ENCODE data around the gene PPP2R2B.

DNA sequence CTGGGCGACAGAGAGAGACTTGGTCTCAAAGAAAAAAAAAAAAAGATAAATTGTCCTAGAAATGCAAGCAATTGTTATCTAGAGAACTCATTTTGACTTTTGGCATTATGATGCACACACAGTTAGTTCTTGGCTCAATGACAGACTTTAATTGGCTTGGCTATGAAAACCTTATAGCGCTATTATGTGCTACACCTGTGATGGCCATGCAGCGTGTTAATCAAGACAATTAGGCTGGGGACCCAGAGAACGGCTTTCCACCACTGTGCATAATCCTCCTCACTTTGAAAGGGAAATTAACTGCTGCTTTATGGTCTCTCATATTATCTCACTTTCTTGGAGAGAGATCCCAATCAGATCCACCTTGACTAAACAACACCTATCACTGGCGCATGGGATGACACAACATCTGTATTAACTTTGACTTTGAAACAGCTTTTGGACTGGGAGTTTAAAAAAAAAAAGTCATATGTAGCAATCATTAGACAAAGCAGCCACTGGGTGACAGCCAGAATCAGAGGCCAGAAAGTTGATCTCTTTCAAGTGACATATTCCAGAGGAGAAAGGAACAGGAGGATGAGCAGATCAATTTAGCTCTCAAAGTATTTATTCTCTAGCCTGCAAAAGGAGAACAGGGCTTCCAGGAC, 132.5 kb downstream of the PPP2R2B start:
- TF ChIP-seq, protein P1, sequence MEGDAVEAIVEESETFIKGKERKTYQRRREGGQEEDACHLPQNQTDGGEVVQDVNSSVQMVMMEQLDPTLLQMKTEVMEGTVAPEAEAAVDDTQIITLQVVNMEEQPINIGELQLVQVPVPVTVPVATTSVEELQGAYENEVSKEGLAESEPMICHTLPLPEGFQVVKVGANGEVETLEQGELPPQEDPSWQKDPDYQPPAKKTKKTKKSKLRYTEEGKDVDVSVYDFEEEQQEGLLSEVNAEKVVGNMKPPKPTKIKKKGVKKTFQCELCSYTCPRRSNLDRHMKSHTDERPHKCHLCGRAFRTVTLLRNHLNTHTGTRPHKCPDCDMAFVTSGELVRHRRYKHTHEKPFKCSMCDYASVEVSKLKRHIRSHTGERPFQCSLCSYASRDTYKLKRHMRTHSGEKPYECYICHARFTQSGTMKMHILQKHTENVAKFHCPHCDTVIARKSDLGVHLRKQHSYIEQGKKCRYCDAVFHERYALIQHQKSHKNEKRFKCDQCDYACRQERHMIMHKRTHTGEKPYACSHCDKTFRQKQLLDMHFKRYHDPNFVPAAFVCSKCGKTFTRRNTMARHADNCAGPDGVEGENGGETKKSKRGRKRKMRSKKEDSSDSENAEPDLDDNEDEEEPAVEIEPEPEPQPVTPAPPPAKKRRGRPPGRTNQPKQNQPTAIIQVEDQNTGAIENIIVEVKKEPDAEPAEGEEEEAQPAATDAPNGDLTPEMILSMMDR (IDR thresholded peaks at IDR 0.05) = no peak
- no peak for TF ChIP-seq EP300 (IDR thresholded peaks at IDR 0.05; ENCODE audit: low read depth)
- no peak for TF ChIP-seq POLR2A (IDR thresholded peaks at IDR 0.05)
- TF ChIP-seq POLR2AphosphoS5 (IDR thresholded peaks at IDR 0.05) = no peak

Measured in transverse colon (tissue), 4 donors.